ENCODE data around the gene HSPG2. TPM values are rescaled to one million over a fixed set of nuclear protein-coding genes. Genes with fewer than 3 reads are reported as not detected.
A peak's percentile ranks its signal among the peaks of the same experiment; 100 is the strongest.
"Not testable (repeated sequence)": the region's sequence is repeated elsewhere in the genome, so short reads cannot be mapped to it uniquely, and the experiment has no call there.

HSPG2 gene
- total and polyA plus RNA-seq, 7 experiments from 2014 or later: 1.0 to 20.8 (median 9.4) TPM

DNA sequence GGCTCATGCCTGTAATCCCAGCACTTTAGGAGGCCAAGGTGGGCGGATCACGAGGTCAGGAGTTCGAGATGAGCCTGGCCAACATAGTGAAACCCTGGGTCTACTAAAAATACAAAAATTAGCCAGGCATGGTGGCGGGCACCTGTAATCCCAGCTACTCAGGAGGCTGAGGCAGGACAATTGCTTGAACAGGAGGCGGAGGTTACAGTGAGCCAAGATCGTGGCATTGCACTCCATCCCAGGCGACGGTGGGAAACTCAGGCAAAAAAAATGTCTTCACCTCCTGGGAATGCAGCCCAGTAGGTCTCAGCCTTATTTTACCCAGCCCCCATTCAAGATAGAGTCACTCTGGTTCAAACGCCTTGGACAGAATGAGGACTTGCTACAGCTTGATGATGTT is 151.3 kb downstream of the HSPG2 start:
- Mint-ChIP-seq H3K27me3 (peaks cover 0 to 12% (median 0%) of the 10 kb centered on the region in 5 donors), H3K4me1 (peaks cover 5 to 21% (median 16%) of the 10 kb centered on the region in 7 donors)
- H3K36me3 Mint-ChIP-seq; H3K4me3 Mint-ChIP-seq; H3K27ac ChIP-seq (ENCODE audit: low read depth, low read length); H3K9me3 Mint-ChIP-seq; POLR2A ChIA-PET; CTCF ChIA-PET; H3K4me3 ChIP-seq (ENCODE audit: low read length); H3K9me3 ChIP-seq (ENCODE audit: control insufficient read depth in 2 of 3, low read length in 3 of 3); ATAC-seq; H3K27ac Mint-ChIP-seq; H3K27me3 ChIP-seq (ENCODE audit: control insufficient read depth in 2 of 2, insufficient read depth in 2 of 2, low read length in 2 of 2); DNase-seq: not testable (repeated sequence)
- Histone ChIP-seq H3K36me3 (ENCODE audit: control insufficient read depth in 2 of 3, insufficient read depth in 3 of 3, low read length in 3 of 3) (peaks cover 0 to 10% (median 0%) of the 10 kb centered on the region in 3 experiments), H3K4me1 (ENCODE audit: control insufficient read depth in 2 of 2, insufficient read depth in 2 of 2, low read length in 2 of 2) (peaks cover 10 to 12% of the 10 kb centered on the region in 2 donors)
- intact Hi-C loops (cut with micrococcal nuclease): loop anchor here in 1 of 2 donors (10.0 kb wide), 2 partner anchors 1229 to 1559 kb away; partner anchors contain the start of genes HNRNPR, KDM1A and TEX46

DNA sequence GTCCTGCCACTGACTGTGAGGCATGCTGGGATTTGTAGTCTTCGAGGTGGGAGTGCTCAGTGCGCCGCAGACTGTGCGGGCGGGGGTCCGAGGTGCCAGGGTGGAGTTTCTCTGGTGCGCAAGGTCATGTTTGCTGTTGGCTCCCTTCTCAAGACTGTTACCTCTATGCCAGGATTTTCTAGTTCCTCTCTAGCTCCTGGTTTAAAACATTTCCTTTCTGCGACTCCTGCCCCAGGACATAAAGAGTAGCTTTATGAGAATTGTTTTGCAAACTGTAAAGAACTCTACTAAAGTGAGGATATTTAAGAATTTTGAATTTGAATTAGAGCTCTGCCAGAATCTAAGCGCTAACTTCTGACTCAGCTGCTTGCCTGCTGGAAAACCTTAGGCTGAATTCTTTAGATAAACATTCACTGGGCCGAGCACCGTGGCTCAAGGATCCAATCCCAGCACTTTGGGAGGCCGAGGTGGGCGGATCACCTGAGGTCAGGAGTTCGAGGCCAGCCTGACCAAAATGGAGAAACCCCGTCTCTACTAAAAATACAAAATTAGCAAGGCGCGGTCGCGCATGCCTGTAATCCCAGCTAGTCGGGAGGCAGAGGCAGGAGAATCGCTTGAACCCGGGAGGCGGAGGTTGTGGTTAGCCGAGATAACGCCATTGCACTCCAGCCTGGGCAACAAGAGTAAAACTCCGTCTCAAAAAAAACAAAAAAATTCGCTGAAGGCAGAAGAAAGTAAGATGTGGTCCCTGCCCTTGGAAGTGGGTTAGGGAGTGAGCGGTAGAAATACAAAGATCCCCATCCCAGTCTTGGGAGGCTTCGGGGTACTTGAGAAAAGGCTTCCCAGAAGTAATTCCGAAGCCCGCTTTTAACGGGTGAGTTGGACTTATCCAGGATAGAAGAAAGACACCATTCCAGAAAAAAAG is 153.2 kb downstream of the HSPG2 start:
- ATAC-seq (no peak), DNase-seq (no peak)
- no peaks in the 10 kb centered on the region for H3K27me3 ChIP-seq (ENCODE audit: control insufficient read depth in 2 of 2, insufficient read depth in 2 of 2, low read length in 2 of 2)
- peak overlapping the region; percentile 99 to 100 (median 100) for H3K27ac Mint-ChIP-seq
- peaks cover 19 to 23% of the 10 kb centered on the region in 2 donors for H3K4me1 ChIP-seq (ENCODE audit: control insufficient read depth in 2 of 2, insufficient read depth in 2 of 2, low read length in 2 of 2)
- H3K27ac ChIP-seq (ENCODE audit: low read depth, low read length): peak overlapping the region; percentile 99
- peaks cover 0 to 12% (median 0%) of the 10 kb centered on the region in 5 donors for H3K27me3 Mint-ChIP-seq
- no peaks in the 10 kb centered on the region for H3K9me3 ChIP-seq (ENCODE audit: control insufficient read depth in 2 of 3, low read length in 3 of 3)
- CTCF ChIA-PET: no interaction called here
- H3K4me1 Mint-ChIP-seq: peaks cover 19 to 35% (median 28%) of the 10 kb centered on the region in 7 donors
- POLR2A ChIA-PET: interaction anchor here (0.6 to 3.5 kb wide), 11 partner anchors 9 to 1150 kb away, joined by 3 to 24 read pairs (median 4); partner anchors contain the start of gene CDC42
- peaks cover 0 to 1% (median 0%) of the 10 kb centered on the region in 5 donors for H3K36me3 Mint-ChIP-seq
- no peaks in the 10 kb centered on the region for H3K9me3 Mint-ChIP-seq
- H3K36me3 ChIP-seq (ENCODE audit: control insufficient read depth in 2 of 3, insufficient read depth in 3 of 3, low read length in 3 of 3): peaks cover 0 to 10% (median 0%) of the 10 kb centered on the region in 3 experiments
- intact Hi-C loops (cut with micrococcal nuclease): loop anchor here (1.0 to 10.0 kb wide), 14 partner anchors 37 to 1901 kb away; partner anchors contain the start of genes CDC42 (in 2 of the 2), ZBTB40 (in 2 of the 2), EIF4G3 (in 1 of the 2) and HNRNPR (in 1 of the 2)
- H3K4me3 Mint-ChIP-seq: peak overlapping the region; percentile 92 to 99 (median 98)
- peak overlapping the region; percentile 93 for H3K4me3 ChIP-seq (ENCODE audit: low read length)

DNA sequence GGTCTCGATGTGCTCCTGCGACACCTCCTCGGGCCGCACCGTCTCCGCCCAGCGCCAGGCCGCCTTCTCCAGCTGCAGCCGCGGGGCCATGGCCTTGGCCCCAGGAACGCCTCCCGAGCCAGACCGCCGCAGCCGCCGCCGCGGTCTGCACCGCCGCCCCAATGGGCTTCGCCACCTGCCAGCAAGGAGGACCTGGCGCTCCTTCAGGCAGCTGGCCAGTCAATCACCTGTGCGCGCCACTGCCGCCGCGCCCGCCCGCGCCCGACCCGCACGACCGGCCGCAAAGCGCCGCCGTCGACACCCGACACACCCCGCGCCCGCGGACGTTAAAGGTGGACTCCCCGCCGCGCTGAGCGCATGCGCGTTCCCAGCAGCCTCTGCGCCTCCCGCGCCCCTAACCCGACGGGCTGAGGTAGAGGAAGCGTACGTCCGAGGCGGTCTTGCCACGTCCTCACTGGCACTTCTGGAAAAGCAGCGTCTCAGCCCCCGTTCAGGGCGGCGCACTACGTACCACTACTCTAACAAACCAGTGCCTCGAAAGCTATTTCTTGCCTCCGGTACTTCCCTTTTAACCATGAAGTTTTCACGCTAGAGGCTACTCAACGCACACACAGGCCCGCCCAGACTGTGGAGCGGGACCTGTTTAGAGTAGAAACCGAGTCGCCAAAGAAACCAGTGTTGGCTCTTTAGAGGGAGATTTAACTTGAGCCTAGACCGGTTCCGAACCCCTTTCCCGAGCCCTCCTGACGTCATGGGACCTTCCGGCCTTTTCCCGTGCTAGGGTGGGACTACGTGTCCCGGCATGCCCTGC is 154.0 kb downstream of the HSPG2 start, which contains the start of gene USP48:
TSS of gene USP48 (minus strand) at position 282 of the 811 bp plus-strand sequence. CDS start at position 90, 192 bp downstream.
- ATAC-seq: peak; percentile 92
- Histone ChIP-seq H3K9me3 (ENCODE audit: control insufficient read depth in 2 of 3, low read length in 3 of 3) (no peaks in the 10 kb centered on the region), H3K36me3 (ENCODE audit: control insufficient read depth in 2 of 3, insufficient read depth in 3 of 3, low read length in 3 of 3) (peaks cover 0 to 10% (median 0%) of the 10 kb centered on the region in 3 experiments), H3K27ac (ENCODE audit: low read depth, low read length) (peak within 1 kb of the TSS; percentile 99), H3K4me1 (ENCODE audit: control insufficient read depth in 2 of 2, insufficient read depth in 2 of 2, low read length in 2 of 2) (peaks cover 19 to 23% of the 10 kb centered on the region in 2 donors), H3K27me3 (ENCODE audit: control insufficient read depth in 2 of 2, insufficient read depth in 2 of 2, low read length in 2 of 2) (no peaks in the 10 kb centered on the region), H3K4me3 (ENCODE audit: low read length) (peak within 1 kb of the TSS; percentile 93)
- Mint-ChIP-seq H3K4me1 (peaks cover 19 to 40% (median 34%) of the 10 kb centered on the region in 7 donors), H3K36me3 (peaks cover 0 to 4% (median 0%) of the 10 kb centered on the region in 5 donors), H3K27me3 (peaks cover 0 to 9% (median 0%) of the 10 kb centered on the region in 5 donors), H3K4me3 (peak within 1 kb of the TSS; percentile 92 to 99 (median 98)), H3K27ac (peak within 1 kb of the TSS; percentile 99 to 100 (median 100)), H3K9me3 (no peaks in the 10 kb centered on the region)
- intact Hi-C loops (cut with micrococcal nuclease): loop anchor here (1.0 to 10.0 kb wide), 15 partner anchors 36 to 1900 kb away; partner anchors contain the start of genes CDC42 (in 2 of the 2), ZBTB40 (in 2 of the 2), EIF4G3 (in 1 of the 2) and HNRNPR (in 1 of the 2)
- POLR2A ChIA-PET: interaction anchor here (0.6 to 3.5 kb wide), 16 partner anchors 12 to 1149 kb away, joined by 3 to 24 read pairs (median 4); partner anchors contain the start of gene CDC42
- peak; percentile 95 to 98 (median 97) for DNase-seq
- CTCF ChIA-PET: no interaction called here

DNA sequence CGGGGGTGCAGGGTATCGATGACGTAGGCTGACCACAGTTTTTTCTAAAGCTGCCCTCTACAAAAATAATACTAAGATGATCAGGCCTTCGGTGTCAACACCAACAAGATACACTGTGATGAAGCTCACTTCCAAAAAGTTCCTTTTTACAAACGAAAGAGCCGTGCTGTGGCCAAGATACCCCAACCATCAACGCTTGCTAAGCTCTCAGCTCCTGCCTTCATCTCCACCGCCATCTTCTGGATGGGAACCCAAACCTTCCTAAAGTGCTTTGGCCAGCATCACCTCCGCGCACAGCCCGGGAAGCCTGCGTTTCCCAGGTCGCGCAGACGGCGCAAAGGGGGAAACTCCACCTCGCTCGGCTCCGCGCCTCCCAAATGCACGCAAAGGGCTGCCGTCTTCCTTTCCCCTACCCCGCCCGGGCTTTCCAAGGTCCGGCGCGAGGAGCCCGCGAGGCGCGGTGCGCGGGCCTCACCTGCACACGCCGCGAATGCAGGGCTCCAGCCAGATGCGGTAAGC is 154.7 kb downstream of the HSPG2 start:
- peak; percentile 18 for ATAC-seq

DNA sequence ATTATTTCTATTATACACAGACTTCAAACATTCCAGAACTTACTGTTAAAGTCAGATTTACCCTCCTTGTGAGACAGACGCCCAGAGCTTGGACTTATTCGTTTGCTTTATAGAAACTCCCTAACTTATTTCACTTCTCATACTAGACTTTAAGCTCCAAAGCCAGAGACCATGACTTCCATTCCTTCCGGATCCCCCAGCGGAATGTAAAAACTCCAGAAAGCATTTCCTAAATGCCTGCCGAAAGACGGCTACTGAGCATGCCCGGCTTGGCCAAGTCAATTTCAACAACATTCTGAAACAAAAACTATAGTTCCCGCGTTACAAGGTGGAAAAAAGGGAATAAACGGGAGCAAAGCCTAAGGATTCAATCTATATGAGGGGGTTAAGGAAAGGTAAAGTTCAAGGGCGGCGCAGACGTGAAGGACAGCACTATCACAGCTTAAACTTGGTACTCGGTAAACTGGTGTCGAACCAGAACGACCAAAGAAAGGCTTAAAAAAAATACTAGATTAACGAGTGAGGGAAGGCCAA is 155.2 kb downstream of the HSPG2 start:
- peak overlapping the region; percentile 99 for H3K27ac ChIP-seq (ENCODE audit: low read depth, low read length)
- CTCF ChIA-PET: interaction anchor here (0.9 kb wide), 1 partner anchor 154 kb away, joined by 3 read pairs; no protein-coding TSS in a partner anchor
- H3K4me1 Mint-ChIP-seq: peaks cover 19 to 50% (median 43%) of the 10 kb centered on the region in 7 donors
- intact Hi-C loops (cut with micrococcal nuclease): loop anchor here (1.0 to 10.0 kb wide), 9 partner anchors 35 to 1899 kb away; partner anchors contain the start of genes EIF4G3 (in 1 of the 2), HNRNPR (in 1 of the 2), KDM1A (in 1 of the 2) and OTUD3 (in 1 of the 2)
- peak overlapping the region; percentile 93 for H3K4me3 ChIP-seq (ENCODE audit: low read length)
- ATAC-seq (peak; percentile 0), DNase-seq (no peak)
- H3K9me3 Mint-ChIP-seq: no peaks in the 10 kb centered on the region
- H3K36me3 ChIP-seq (ENCODE audit: control insufficient read depth in 2 of 3, insufficient read depth in 3 of 3, low read length in 3 of 3): peaks cover 0 to 10% (median 0%) of the 10 kb centered on the region in 3 experiments
- H3K27me3 ChIP-seq (ENCODE audit: control insufficient read depth in 2 of 2, insufficient read depth in 2 of 2, low read length in 2 of 2): no peaks in the 10 kb centered on the region
- POLR2A ChIA-PET: interaction anchor here (0.6 to 3.5 kb wide), 4 partner anchors 28 to 242 kb away, joined by 3 to 24 read pairs (median 4); no protein-coding TSS in a partner anchor
- peaks cover 19 to 23% of the 10 kb centered on the region in 2 donors for H3K4me1 ChIP-seq (ENCODE audit: control insufficient read depth in 2 of 2, insufficient read depth in 2 of 2, low read length in 2 of 2)
- H3K9me3 ChIP-seq (ENCODE audit: control insufficient read depth in 2 of 3, low read length in 3 of 3): no peaks in the 10 kb centered on the region
- peaks cover 0 to 8% (median 0%) of the 10 kb centered on the region in 5 donors for H3K27me3 Mint-ChIP-seq
- H3K4me3 Mint-ChIP-seq: peak overlapping the region; percentile 92 to 99 (median 98)
- peaks cover 0 to 8% (median 3%) of the 10 kb centered on the region in 5 donors for H3K36me3 Mint-ChIP-seq
- peak overlapping the region; percentile 87 to 100 (median 99) for H3K27ac Mint-ChIP-seq

More for the DNA sequence above, 154.7 kb downstream of the HSPG2 start:
- Mint-ChIP-seq H3K36me3 (peaks cover 0 to 7% (median under 1%) of the 10 kb centered on the region in 5 donors), H3K4me3 (peak overlapping the region; percentile 92 to 99 (median 98)), H3K4me1 (peaks cover 19 to 45% (median 37%) of the 10 kb centered on the region in 7 donors), H3K27me3 (peaks cover 0 to 9% (median 0%) of the 10 kb centered on the region in 5 donors), H3K27ac (peak overlapping the region; percentile 87 to 100 (median 99)), H3K9me3 (no peaks in the 10 kb centered on the region)
- H3K27me3 ChIP-seq (ENCODE audit: control insufficient read depth in 2 of 2, insufficient read depth in 2 of 2, low read length in 2 of 2): no peaks in the 10 kb centered on the region
- CTCF ChIA-PET: interaction anchor here (0.9 kb wide), 1 partner anchor 154 kb away, joined by 3 read pairs; no protein-coding TSS in a partner anchor
- H3K27ac ChIP-seq (ENCODE audit: low read depth, low read length): peak overlapping the region; percentile 99
- H3K4me3 ChIP-seq (ENCODE audit: low read length): peak overlapping the region; percentile 93
- POLR2A ChIA-PET: interaction anchor here (0.6 to 3.5 kb wide), 7 partner anchors 15 to 252 kb away, joined by 3 to 24 read pairs (median 4); no protein-coding TSS in a partner anchor
- H3K9me3 ChIP-seq (ENCODE audit: control insufficient read depth in 2 of 3, low read length in 3 of 3): no peaks in the 10 kb centered on the region
- H3K4me1 ChIP-seq (ENCODE audit: control insufficient read depth in 2 of 2, insufficient read depth in 2 of 2, low read length in 2 of 2): peaks cover 19 to 23% of the 10 kb centered on the region in 2 donors
- peaks cover 0 to 10% (median 0%) of the 10 kb centered on the region in 3 experiments for H3K36me3 ChIP-seq (ENCODE audit: control insufficient read depth in 2 of 3, insufficient read depth in 3 of 3, low read length in 3 of 3)
- DNase-seq: peak in 2 of 9 donors; percentile 26 to 54
- intact Hi-C loops (cut with micrococcal nuclease): loop anchor here (1.0 to 10.0 kb wide), 9 partner anchors 35 to 1900 kb away; partner anchors contain the start of genes EIF4G3 (in 1 of the 2), HNRNPR (in 1 of the 2), KDM1A (in 1 of the 2) and OTUD3 (in 1 of the 2)

Measured in naive thymus-derived CD4-positive, alpha-beta T cell (primary cell).